Right atrium auricular region (tissue), 2 donors: ENCODE measurements around the gene NRXN3. TPM values are rescaled to one million over a fixed set of nuclear protein-coding genes. Genes with fewer than 3 reads are reported as not detected.

ENCODE experiments used
- DNase-seq: peaks from one replicate; pipeline ENCODE4 v3.0.0-alpha.2; 2019; ENCODE audit warnings: low spot score
- H3K27ac ChIP-seq, 2 donors: fragments of 200-600 bp; sonication (generic); 1 replicate in 1 of 2; 2 replicates in 1 of 2; pipeline ENCODE4 v1.5.1; 2016 to 2019
- H3K27me3 ChIP-seq, 2 donors: fragments of 200-600 bp; sonication (generic); one replicate each; pipeline versions ENCODE4 v1.5.1 to v1.6.0; 2017 to 2019
- H3K36me3 ChIP-seq: fragments of 200-600 bp; sonication (generic); one replicate; pipeline ENCODE4 v1.5.1; 2016
- H3K4me1 ChIP-seq, 2 donors: fragments of 200-600 bp; sonication (generic); one replicate each; pipeline versions ENCODE4 v1.5.1 to v1.6.0; 2017 to 2019
- H3K4me3 ChIP-seq, 2 donors: fragments of 200-600 bp; sonication (generic); 1 replicate in 1 of 2; 2 replicates in 1 of 2; pipeline ENCODE4 v1.5.1; 2017 to 2019; ENCODE audit warnings: mild to moderate bottlenecking in 1 of 2, moderate library complexity in 1 of 2
- H3K9me3 ChIP-seq, 2 donors: fragments of 200-600 bp; sonication (generic); one replicate each; pipeline ENCODE4 v1.5.1; 2019
- total RNA-seq, 2 donors: library from RNA; depleted of rRNA; stranded (reverse); fragments of >200 nt; gene quantifications; one replicate each; pipeline ENCODE4 v1.1.0, GENCODE V29; 2016
- TF ChIP-seq, protein P1 (sequence below), 2 donors: fragments of 200-600 bp; sonication (generic); IDR thresholded peaks; one replicate each; pipeline ENCODE4 v1.5.1; 2019; ENCODE audit warnings: antibody characterized with exemption in 2 of 2

NRXN3 gene
- total RNA-seq, 2 donors from 2014 or later: 2.0 to 2.3 TPM

DNA sequence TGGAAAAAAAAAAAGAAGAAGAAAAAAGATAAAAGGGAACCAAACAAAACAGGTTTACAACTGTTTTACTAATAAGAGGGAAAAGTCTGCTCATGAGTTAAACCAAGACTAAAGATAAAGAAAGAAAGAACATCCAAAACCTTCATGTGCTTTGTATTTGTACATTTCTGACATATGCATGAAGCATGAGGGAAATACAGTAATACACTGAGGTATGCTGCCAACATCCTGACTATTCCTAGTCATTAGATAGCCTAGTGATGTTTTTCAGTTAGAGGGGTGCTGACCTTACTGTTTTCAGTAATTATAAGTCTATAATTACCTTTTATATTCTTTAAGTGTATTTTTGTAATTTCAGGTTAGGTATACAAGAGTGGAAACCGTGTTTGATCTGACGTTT, 1247.8 kb downstream of the NRXN3 start:
- no peak overlapping the region for H3K27ac ChIP-seq
- H3K36me3 ChIP-seq: no peaks in the 10 kb centered on the region
- TF ChIP-seq, protein P1, sequence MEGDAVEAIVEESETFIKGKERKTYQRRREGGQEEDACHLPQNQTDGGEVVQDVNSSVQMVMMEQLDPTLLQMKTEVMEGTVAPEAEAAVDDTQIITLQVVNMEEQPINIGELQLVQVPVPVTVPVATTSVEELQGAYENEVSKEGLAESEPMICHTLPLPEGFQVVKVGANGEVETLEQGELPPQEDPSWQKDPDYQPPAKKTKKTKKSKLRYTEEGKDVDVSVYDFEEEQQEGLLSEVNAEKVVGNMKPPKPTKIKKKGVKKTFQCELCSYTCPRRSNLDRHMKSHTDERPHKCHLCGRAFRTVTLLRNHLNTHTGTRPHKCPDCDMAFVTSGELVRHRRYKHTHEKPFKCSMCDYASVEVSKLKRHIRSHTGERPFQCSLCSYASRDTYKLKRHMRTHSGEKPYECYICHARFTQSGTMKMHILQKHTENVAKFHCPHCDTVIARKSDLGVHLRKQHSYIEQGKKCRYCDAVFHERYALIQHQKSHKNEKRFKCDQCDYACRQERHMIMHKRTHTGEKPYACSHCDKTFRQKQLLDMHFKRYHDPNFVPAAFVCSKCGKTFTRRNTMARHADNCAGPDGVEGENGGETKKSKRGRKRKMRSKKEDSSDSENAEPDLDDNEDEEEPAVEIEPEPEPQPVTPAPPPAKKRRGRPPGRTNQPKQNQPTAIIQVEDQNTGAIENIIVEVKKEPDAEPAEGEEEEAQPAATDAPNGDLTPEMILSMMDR (IDR thresholded peaks at IDR 0.05): no peak
- no peaks in the 10 kb centered on the region for H3K27me3 ChIP-seq
- no peak for DNase-seq
- no peaks in the 10 kb centered on the region for H3K4me1 ChIP-seq
- no peaks in the 10 kb centered on the region for H3K9me3 ChIP-seq
- H3K4me3 ChIP-seq: no peak overlapping the region

DNA sequence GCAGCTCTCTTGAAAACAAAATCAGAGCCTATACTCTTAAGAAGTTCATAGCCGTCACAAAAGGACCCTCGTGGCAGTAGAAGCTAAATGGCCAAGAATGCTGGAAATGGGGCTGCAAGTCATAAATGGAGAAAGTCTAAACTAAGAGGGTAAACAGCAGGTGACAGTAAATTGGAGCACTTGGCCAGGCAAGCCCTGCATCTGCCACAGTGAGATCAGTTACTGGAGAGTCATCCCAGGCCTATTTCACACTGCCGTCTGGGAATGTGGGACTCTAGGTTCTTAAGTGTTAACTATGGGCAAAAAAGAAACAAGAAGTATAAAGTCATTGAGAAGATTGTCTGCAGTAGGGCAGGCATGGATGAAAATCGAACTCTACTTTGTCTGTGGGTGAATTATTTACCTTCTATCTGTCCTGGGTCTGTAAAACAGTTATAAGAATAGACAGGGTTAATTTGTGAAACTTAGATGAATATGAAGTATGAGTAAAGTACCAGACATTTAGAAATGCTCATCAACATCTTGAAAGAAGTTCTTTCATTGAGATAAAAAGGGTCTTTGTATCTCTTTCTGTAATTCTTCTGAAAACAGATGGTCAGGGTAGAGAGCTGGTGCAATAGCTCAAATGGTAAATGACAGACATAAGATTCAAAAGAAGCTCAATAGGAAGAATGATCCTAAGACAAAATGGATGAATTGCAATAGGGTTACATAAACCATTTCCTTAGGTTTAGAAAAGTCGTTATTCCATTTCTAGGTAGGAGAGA, 1248.7 kb downstream of the NRXN3 start:
- Histone ChIP-seq H3K27ac (no peak overlapping the region), H3K4me3 (no peak overlapping the region), H3K27me3 (no peaks in the 10 kb centered on the region), H3K36me3 (no peaks in the 10 kb centered on the region), H3K9me3 (no peaks in the 10 kb centered on the region), H3K4me1 (no peaks in the 10 kb centered on the region)
- TF ChIP-seq, protein P1 (IDR thresholded peaks at IDR 0.05): no peak
- no peak for DNase-seq

DNA sequence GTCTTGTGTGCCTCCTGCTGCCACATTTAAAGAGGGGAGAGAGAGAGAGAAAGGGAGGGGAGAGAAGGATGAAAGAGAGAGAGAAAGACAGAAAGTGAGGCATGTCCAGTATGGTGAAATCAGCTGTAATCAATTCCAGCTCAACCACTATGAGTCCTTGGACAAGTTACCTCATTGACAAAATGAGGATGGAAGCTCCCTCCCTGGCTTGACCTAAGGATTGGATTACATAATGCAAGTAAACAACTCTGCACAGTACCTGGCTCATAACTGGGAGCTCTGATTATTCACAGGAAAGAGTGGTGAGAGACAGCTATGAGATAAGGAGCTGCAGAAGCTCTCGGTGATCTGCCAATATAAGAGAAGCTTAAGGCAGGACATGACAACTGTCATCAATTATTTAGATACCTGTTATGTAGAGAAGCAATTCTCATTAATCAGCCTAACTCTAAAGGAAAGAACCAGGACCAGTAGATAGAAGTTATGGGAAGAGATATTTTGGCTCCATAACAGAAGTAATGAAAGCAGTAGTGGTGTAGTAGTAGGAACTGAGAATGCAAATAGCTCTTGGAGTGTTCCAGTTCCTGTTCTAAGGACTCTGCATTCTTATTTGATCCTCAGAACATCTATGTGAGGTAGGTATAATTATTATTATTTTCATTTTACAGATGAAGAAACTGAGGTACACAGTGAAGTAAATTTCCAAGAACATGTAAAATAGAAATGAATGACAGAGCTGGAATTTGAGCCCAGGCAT, 1249.6 kb downstream of the NRXN3 start:
- Histone ChIP-seq H3K4me3 (no peak overlapping the region), H3K27ac (no peak overlapping the region), H3K9me3 (no peaks in the 10 kb centered on the region), H3K27me3 (no peaks in the 10 kb centered on the region), H3K4me1 (no peaks in the 10 kb centered on the region), H3K36me3 (no peaks in the 10 kb centered on the region)
- no peak for DNase-seq
- TF ChIP-seq, protein P1 (IDR thresholded peaks at IDR 0.05): no peak

DNA sequence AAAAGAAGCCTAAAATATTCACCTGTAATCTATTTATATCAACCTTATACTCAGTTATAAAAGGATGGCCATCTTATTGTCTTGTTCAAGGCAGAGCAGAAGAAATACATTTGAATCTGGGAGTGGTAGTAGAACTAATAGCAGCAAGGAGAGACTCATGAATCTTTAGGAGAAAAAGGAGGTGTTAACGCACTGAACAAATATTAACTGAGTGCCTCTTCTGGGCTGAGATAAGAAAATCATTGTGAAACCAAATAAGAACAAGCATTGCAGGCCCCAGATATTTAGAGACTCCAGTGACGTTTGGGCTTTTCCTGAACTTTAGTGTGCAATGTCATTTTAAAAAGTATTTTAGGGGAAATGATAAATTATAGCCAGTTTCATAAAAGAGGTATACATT, 1250.6 kb downstream of the NRXN3 start:
- Histone ChIP-seq H3K36me3 (no peaks in the 10 kb centered on the region), H3K27ac (no peak overlapping the region), H3K4me1 (no peaks in the 10 kb centered on the region), H3K9me3 (no peaks in the 10 kb centered on the region), H3K4me3 (no peak overlapping the region), H3K27me3 (no peaks in the 10 kb centered on the region)
- TF ChIP-seq, protein P1 (IDR thresholded peaks at IDR 0.05): no peak
- no peak for DNase-seq

DNA sequence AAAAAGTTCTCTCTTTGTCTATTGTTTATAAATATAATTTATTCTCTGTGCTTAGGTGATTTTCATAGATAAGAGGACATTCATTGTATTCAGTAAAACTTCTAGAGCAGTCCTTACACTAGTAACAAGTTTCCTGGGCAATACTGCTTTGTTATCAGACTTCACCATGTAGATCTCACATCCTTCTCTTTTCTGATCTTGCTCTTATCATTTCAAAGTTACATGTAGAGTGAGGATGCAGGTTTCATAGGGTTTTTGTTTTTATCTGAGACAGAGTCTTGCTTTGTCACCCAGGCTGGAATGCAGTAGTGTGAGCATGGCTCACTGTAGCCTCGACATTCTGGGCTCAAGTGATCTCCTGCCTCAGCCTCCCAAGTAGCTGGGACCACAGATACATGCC, 1251.6 kb downstream of the NRXN3 start:
- Histone ChIP-seq H3K27ac (no peak overlapping the region), H3K4me1 (no peaks in the 10 kb centered on the region)
- TF ChIP-seq, protein P1 (IDR thresholded peaks at IDR 0.05): no peak

More for the DNA sequence above, 1251.6 kb downstream of the NRXN3 start:
- Histone ChIP-seq H3K36me3 (no peaks in the 10 kb centered on the region), H3K9me3 (no peaks in the 10 kb centered on the region), H3K4me3 (no peak overlapping the region), H3K27me3 (no peaks in the 10 kb centered on the region)
- no peak for DNase-seq
